Measurements from ENCODE around the gene SMG7. TPM values are rescaled to one million over a fixed set of nuclear protein-coding genes. Genes with fewer than 3 reads are reported as not detected.

Gene SMG7
- total RNA-seq, 1 experiment from 2014 or later: 65.2 TPM

DNA sequence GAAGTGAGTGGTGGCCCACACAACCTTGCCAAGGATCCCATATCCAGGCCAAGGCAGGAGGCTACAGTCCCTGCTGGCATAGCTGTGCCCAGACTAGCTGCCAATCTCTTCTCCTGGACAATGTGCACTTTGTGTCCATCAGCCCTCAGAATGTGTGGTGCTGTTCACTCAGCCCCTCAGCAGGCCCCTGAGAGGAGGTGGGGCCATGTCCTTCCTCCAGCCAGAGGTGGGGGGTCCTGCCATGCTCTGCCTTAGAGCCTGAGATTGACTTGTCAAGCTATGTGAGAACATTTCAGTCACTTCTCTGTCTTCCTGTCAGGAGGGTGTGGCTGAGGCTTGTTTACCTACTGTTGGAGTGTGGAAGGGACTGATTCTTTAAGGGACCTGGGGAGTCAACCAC, 116.5 kb downstream of the SMG7 start:
- TF ChIP-seq, protein P1, sequence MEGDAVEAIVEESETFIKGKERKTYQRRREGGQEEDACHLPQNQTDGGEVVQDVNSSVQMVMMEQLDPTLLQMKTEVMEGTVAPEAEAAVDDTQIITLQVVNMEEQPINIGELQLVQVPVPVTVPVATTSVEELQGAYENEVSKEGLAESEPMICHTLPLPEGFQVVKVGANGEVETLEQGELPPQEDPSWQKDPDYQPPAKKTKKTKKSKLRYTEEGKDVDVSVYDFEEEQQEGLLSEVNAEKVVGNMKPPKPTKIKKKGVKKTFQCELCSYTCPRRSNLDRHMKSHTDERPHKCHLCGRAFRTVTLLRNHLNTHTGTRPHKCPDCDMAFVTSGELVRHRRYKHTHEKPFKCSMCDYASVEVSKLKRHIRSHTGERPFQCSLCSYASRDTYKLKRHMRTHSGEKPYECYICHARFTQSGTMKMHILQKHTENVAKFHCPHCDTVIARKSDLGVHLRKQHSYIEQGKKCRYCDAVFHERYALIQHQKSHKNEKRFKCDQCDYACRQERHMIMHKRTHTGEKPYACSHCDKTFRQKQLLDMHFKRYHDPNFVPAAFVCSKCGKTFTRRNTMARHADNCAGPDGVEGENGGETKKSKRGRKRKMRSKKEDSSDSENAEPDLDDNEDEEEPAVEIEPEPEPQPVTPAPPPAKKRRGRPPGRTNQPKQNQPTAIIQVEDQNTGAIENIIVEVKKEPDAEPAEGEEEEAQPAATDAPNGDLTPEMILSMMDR (IDR thresholded peaks at IDR 0.05): no peak
- TF ChIP-seq SIN3A (IDR thresholded peaks at IDR 0.05; ENCODE audit: borderline replicate concordance, insufficient read depth, low read depth, low read length) (no peak), TCF7L2 (IDR thresholded peaks at IDR 0.05; ENCODE audit: low read depth, low read length) (no peak)
- TF ChIP-seq, protein P2, sequence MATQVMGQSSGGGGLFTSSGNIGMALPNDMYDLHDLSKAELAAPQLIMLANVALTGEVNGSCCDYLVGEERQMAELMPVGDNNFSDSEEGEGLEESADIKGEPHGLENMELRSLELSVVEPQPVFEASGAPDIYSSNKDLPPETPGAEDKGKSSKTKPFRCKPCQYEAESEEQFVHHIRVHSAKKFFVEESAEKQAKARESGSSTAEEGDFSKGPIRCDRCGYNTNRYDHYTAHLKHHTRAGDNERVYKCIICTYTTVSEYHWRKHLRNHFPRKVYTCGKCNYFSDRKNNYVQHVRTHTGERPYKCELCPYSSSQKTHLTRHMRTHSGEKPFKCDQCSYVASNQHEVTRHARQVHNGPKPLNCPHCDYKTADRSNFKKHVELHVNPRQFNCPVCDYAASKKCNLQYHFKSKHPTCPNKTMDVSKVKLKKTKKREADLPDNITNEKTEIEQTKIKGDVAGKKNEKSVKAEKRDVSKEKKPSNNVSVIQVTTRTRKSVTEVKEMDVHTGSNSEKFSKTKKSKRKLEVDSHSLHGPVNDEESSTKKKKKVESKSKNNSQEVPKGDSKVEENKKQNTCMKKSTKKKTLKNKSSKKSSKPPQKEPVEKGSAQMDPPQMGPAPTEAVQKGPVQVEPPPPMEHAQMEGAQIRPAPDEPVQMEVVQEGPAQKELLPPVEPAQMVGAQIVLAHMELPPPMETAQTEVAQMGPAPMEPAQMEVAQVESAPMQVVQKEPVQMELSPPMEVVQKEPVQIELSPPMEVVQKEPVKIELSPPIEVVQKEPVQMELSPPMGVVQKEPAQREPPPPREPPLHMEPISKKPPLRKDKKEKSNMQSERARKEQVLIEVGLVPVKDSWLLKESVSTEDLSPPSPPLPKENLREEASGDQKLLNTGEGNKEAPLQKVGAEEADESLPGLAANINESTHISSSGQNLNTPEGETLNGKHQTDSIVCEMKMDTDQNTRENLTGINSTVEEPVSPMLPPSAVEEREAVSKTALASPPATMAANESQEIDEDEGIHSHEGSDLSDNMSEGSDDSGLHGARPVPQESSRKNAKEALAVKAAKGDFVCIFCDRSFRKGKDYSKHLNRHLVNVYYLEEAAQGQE (IDR thresholded peaks at IDR 0.05; ENCODE audit: insufficient read depth in 1 of 2, low read depth in 2 of 2, low read length in 1 of 2): no peak
- no peak for DNase-seq (ENCODE audit: low read depth, low spot score)
- Histone ChIP-seq H3K9me3 (ENCODE audit: control insufficient read depth, insufficient read depth, low read depth, low read length) (no peaks in the 10 kb centered on the region), H3K4me1 (ENCODE audit: control insufficient read depth, insufficient read depth, low read length) (no peaks in the 10 kb centered on the region), H3K36me3 (ENCODE audit: control insufficient read depth, insufficient read depth, low read length) (no peaks in the 10 kb centered on the region), H3K4me3 (ENCODE audit: low read depth in 2 of 2, low read length in 2 of 2) (no peak overlapping the region), H3K27ac (ENCODE audit: low read length) (no peak overlapping the region), H3K27me3 (ENCODE audit: control insufficient read depth, insufficient read depth, low read length) (no peaks in the 10 kb centered on the region)
- POLR2A ChIA-PET: no interaction called here
- CTCF ChIA-PET: no interaction called here
- in situ Hi-C loops (cut with HindIII; ENCODE audit: low pct_unique_long_range_greater_than_20kb, low sequenced_read_pairs) (no loop called here), intact Hi-C loops (cut with micrococcal nuclease; ENCODE audit: unreplicated experiment) (no loop called here)
- no TSS peak for BruUV-seq (replicated peaks)
- ATAC-seq: no peak

DNA sequence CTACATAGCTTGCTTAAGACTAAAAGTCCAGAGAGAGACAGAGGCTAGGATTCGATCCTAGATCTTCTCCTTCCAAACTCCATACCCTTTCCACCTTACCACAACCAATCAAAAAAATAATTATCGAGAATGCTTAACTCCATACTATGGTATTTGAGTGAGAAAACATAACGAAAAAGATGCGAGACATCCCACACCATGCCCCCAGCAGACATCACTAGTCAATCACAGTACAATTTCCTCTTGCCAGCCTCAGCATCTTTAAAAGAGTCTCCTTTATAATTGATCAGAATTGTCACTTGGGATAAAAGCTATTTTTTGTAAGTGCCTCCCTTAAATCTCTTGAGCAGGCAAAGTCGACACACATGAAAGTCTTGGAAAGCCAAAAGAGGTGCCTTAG, 117.1 kb downstream of the SMG7 start:
- Histone ChIP-seq H3K27ac (ENCODE audit: low read length) (no peak overlapping the region), H3K27me3 (ENCODE audit: control insufficient read depth, insufficient read depth, low read length) (0 out of 2 replicates have a peak, but pooled peaks cover under 1% of the 10 kb centered on the region), H3K9me3 (ENCODE audit: control insufficient read depth, insufficient read depth, low read depth, low read length) (no peaks in the 10 kb centered on the region), H3K4me1 (ENCODE audit: control insufficient read depth, insufficient read depth, low read length) (no peaks in the 10 kb centered on the region), H3K4me3 (ENCODE audit: low read depth in 2 of 2, low read length in 2 of 2) (no peak overlapping the region), H3K36me3 (ENCODE audit: control insufficient read depth, insufficient read depth, low read length) (no peaks in the 10 kb centered on the region)
- intact Hi-C loops (cut with micrococcal nuclease; ENCODE audit: unreplicated experiment): no loop called here
- in situ Hi-C loops (cut with HindIII; ENCODE audit: low pct_unique_long_range_greater_than_20kb, low sequenced_read_pairs): no loop called here
- CTCF ChIA-PET: no interaction called here
- POLR2A ChIA-PET: interaction anchor here (0.6 kb wide), 1 partner anchor 1729 kb away, joined by 7 read pairs; no protein-coding TSS in a partner anchor
- DNase-seq (ENCODE audit: low read depth, low spot score): no peak
- TF ChIP-seq POLR2AphosphoS5 (IDR thresholded peaks at IDR 0.05; ENCODE audit: low read depth, low read length) (no peak), SIN3A (IDR thresholded peaks at IDR 0.05; ENCODE audit: borderline replicate concordance, insufficient read depth, low read depth, low read length) (no peak), TCF7L2 (IDR thresholded peaks at IDR 0.05; ENCODE audit: low read depth, low read length) (no peak)
- TF ChIP-seq, protein P1 (IDR thresholded peaks at IDR 0.05): no peak
- TF ChIP-seq, protein P2 (IDR thresholded peaks at IDR 0.05; ENCODE audit: insufficient read depth in 1 of 2, low read depth in 2 of 2, low read length in 1 of 2): no peak
- no peak for ATAC-seq
- BruUV-seq (replicated peaks): no TSS peak
